SK-N-SH (cell line): ENCODE measurements around the gene RAB40C. TPM values are rescaled to one million over a fixed set of nuclear protein-coding genes. Genes with fewer than 3 reads are reported as not detected.

Experiments used
- CTCF ChIA-PET: fragments of 300-600, 350-600 bp; formaldehyde crosslinking; extraction: SDS; loops from one replicate; lab custom pipeline; 2021; lab: Yijun Ruan, JAX
- POLR2A ChIA-PET: fragments of 350-600 bp; sonication (Branson Sonifier 250); formaldehyde crosslinking; extraction: SDS; loops from one replicate; lab custom pipeline; 2020; ENCODE audit warnings: antibody characterized with exemption, inconsistent platforms; lab: Yijun Ruan, JAX
- DNase-seq: peaks from one replicate; pipeline ENCODE4 v3.0.0; 2012
- H2AFZ ChIP-seq: fragments of 200-600 bp; sonication (generic); 2 replicates; pipeline ENCODE4 v1.8.1; 2016; ENCODE audit warnings: antibody characterized with exemption, mild to moderate bottlenecking, low read depth
- H3F3A ChIP-seq: fragments of 200-600 bp; sonication (generic); replicated peaks from 2 replicates; pipeline ENCODE3; 2016; ENCODE audit warnings: antibody characterized with exemption, mild to moderate bottlenecking; ENCODE audit not compliant: insufficient read depth
- H3K27ac ChIP-seq, 2 experiments: fragments of 200-500 bp in 1 of 2; fragments of 200-600 bp in 1 of 2; sonication (Bioruptor generic) in 1 of 2; sonication (generic), shearing (Covaris generic) in 1 of 2; 2 replicates each; pipeline versions ENCODE4 v1.5.1 to v1.6.1; 2014 to 2016; ENCODE audit warnings: low read depth in 2 of 2, inconsistent platforms in 1 of 2, low read length in 1 of 2, mild to moderate bottlenecking in 1 of 2, mixed read lengths in 1 of 2
- H3K27me3 ChIP-seq: fragments of 200-600 bp; sonication (generic), shearing (Covaris generic); 2 replicates; pipeline ENCODE4 v1.6.1; 2016; ENCODE audit warnings: mixed run types; ENCODE audit not compliant: insufficient read depth
- H3K36me3 ChIP-seq, 2 experiments: fragments of 200-500 bp in 1 of 2; fragments of 200-600 bp in 1 of 2; sonication (Bioruptor generic) in 1 of 2; sonication (generic) in 1 of 2; replicated peaks in 1 of 2; 2 replicates each; pipeline versions ENCODE3 to v1.5.1; 2014 to 2016; ENCODE audit warnings: low read length in 1 of 2, mild to moderate bottlenecking in 1 of 2; ENCODE audit not compliant: insufficient read depth in 2 of 2, control insufficient read depth in 1 of 2
- H3K4me1 ChIP-seq, 2 experiments: fragments of 200-500 bp in 1 of 2; fragments of 200-600 bp in 1 of 2; sonication (Bioruptor generic) in 1 of 2; sonication (generic), shearing (Covaris generic) in 1 of 2; 2 replicates each; pipeline versions ENCODE4 v1.5.1 to v1.6.1; 2014 to 2016; ENCODE audit warnings: low read depth in 1 of 2, low read length in 1 of 2, mixed run types in 1 of 2; ENCODE audit not compliant: insufficient read depth in 2 of 2, control insufficient read depth in 1 of 2
- H3K4me2 ChIP-seq: fragments of 200-600 bp; sonication (generic), shearing (Covaris generic); 2 replicates; pipeline ENCODE4 v1.6.1; 2017; ENCODE audit warnings: mixed run types
- H3K4me3 ChIP-seq, 2 experiments: fragments of 200-500 bp in 1 of 2; fragments of 200-600 bp in 1 of 2; sonication (Bioruptor generic) in 1 of 2; sonication (generic), shearing (Covaris generic) in 1 of 2; 2 replicates each; pipeline versions ENCODE4 v1.5.1 to v1.8.1; 2014 to 2016; ENCODE audit warnings: low read depth in 2 of 2, inconsistent platforms in 1 of 2, low read length in 1 of 2, mild to moderate bottlenecking in 1 of 2, mixed read lengths in 1 of 2, moderate library complexity in 1 of 2
- H3K79me2 ChIP-seq: fragments of 200-600 bp; sonication (generic); 2 replicates; pipeline ENCODE4 v1.8.1; 2017; ENCODE audit warnings: mild to moderate bottlenecking; ENCODE audit not compliant: insufficient read depth
- H3K9ac ChIP-seq: fragments of 200-600 bp; sonication (generic); 2 replicates; pipeline ENCODE4 v1.6.1; 2017; ENCODE audit warnings: mixed run types
- H3K9me2 ChIP-seq: fragments of 200-600 bp; sonication (generic); 2 replicates; pipeline ENCODE4 v1.6.1; 2017; ENCODE audit warnings: mixed run types
- H3K9me3 ChIP-seq: fragments of 200-600 bp; sonication (generic); 2 replicates; pipeline ENCODE4 v1.6.1; 2017; ENCODE audit warnings: mixed run types, mild to moderate bottlenecking, moderate library complexity
- H4K20me1 ChIP-seq: fragments of 200-600 bp; sonication (generic); 2 replicates; pipeline ENCODE4 v1.6.1; 2017; ENCODE audit warnings: mild to moderate bottlenecking, mixed run types; ENCODE audit not compliant: insufficient read depth
- EP300 ChIP-seq, 2 experiments: IDR thresholded peaks; 2 replicates each; pipeline versions ENCODE4 v1.4.0 to v1.6.1; 2012; ENCODE audit warnings: borderline replicate concordance in 1 of 2, low read depth in 1 of 2, low read length in 1 of 2
- EZH2phosphoT487 ChIP-seq: fragments of 200-600 bp; sonication (generic); IDR thresholded peaks from 2 replicates; pipeline ENCODE4 v1.6.1; 2017; ENCODE audit warnings: low read depth, mixed run types, mild to moderate bottlenecking, antibody characterized with exemption, moderate library complexity, borderline replicate concordance
- FOXM1 ChIP-seq: IDR thresholded peaks from 2 replicates; pipeline ENCODE4 v1.4.0; 2012; ENCODE audit warnings: low read depth, mild to moderate bottlenecking
- GABPA ChIP-seq: IDR thresholded peaks from 2 replicates; pipeline ENCODE4 v1.4.0; 2012; ENCODE audit warnings: low read depth, mild to moderate bottlenecking
- JUND ChIP-seq: IDR thresholded peaks from 2 replicates; pipeline ENCODE4 v1.4.0; 2012
- MXI1 ChIP-seq: IDR thresholded peaks from 2 replicates; pipeline ENCODE4 v1.6.1; 2012; ENCODE audit warnings: mild to moderate bottlenecking, low read depth, low read length, improper control_type of control experiment
- NRF1 ChIP-seq: IDR thresholded peaks from 2 replicates; pipeline ENCODE4 v1.6.1; 2012; ENCODE audit warnings: low read depth, mild to moderate bottlenecking, low read length
- RFX5 ChIP-seq: IDR thresholded peaks from 2 replicates; pipeline ENCODE4 v1.6.1; 2012; ENCODE audit warnings: mild to moderate bottlenecking, improper control_type of control experiment, low read length
- SMC3 ChIP-seq: IDR thresholded peaks from 2 replicates; pipeline ENCODE4 v1.6.1; 2012; ENCODE audit warnings: low read depth, low read length, improper control_type of control experiment
- TAF1 ChIP-seq: IDR thresholded peaks from 2 replicates; pipeline ENCODE4 v1.6.1; 2012; ENCODE audit warnings: low read depth, mild to moderate bottlenecking, low read length, moderate library complexity, borderline replicate concordance
- TEAD4 ChIP-seq: IDR thresholded peaks from 2 replicates; pipeline ENCODE4 v1.4.0; 2012; ENCODE audit warnings: mild to moderate bottlenecking, borderline replicate concordance; ENCODE audit not compliant: insufficient read depth
- YY1 ChIP-seq: IDR thresholded peaks from 2 replicates; pipeline ENCODE4 v1.4.0; 2012; ENCODE audit warnings: low read depth, mild to moderate bottlenecking
- WGBS: methylation state at CpG from one replicate; pipeline ENCODE4 v1.1.6; 2017; ENCODE audit warnings: low lambda C conversion rate; 5-methylcytosine and 5-hydroxymethylcytosine counted together
- polyA plus RNA-seq, 3 experiments: library from polyadenylated mRNA; depleted of rRNA; stranded (reverse); fragments of >200 nt; gene quantifications; 2 replicates each; pipeline ENCODE4 v1.2.3, GENCODE V29; 2012
- TF ChIP-seq, protein P1 (sequence below): IDR thresholded peaks from 2 replicates; pipeline ENCODE4 v1.6.1; 2012; ENCODE audit warnings: mild to moderate bottlenecking, low read depth, low read length, moderate library complexity
- TF ChIP-seq, protein P2 (sequence below): fragments of 150-350 bp; IDR thresholded peaks from 2 replicates; pipeline ENCODE4 v1.6.1; 2016; ENCODE audit warnings: mild to moderate bottlenecking, low read depth, low read length
- TF ChIP-seq, protein P3 (sequence below): IDR thresholded peaks from 2 replicates; pipeline ENCODE4 v1.4.0; 2012; ENCODE audit warnings: low read depth
- TF ChIP-seq, protein P4 (sequence below): IDR thresholded peaks from 2 replicates; pipeline ENCODE4; 2012

Gene RAB40C
- polyA plus RNA-seq, 1 of the 3 experiments (the other 2 are of a cell fraction): 13.0 TPM

GRCh38 chr16:569445-570254 is 20.2 kb upstream of the RAB40C start, which contains the start of gene PIGQ:
PIGQ (plus strand) TSS chr16:569968; CDS start chr16:574075, 4,107 bp downstream.
- peak; percentile 91 for DNase-seq
- Histone ChIP-seq H3K4me3 (peak within 1 kb of the TSS; percentile 93 to 99), H3K36me3 (peaks cover 0 to 13% of the 10 kb centered on the region in 2 experiments), H3K27me3 (no peaks in the 10 kb centered on the region), H3K4me2 (peak within 1 kb of the TSS; percentile 97), H3K4me1 (peaks cover 11 to 56% of the 10 kb centered on the region in 2 experiments; a peak in 2 of 4 replicates), H3K9me3 (no peaks in the 10 kb centered on the region), H3K9ac (peak within 1 kb of the TSS; percentile 83), H2AFZ (peak within 1 kb of the TSS; percentile 81; the same call in 1 of the 2 replicates), H4K20me1 (no peaks in the 10 kb centered on the region), H3K27ac (peak within 1 kb of the TSS; percentile 59 to 90; a peak in 3 of 4 replicates), H3K9me2 (no peaks in the 10 kb centered on the region), H3K79me2 (peaks cover 17% of the 10 kb centered on the region), H3F3A (no peaks in the 10 kb centered on the region)
- WGBS: under 1% methylated on average over 39 of the region's 87 CpGs
- ChIA-PET CTCF (interaction anchor here (2.0 kb wide), 1 partner anchor 43 kb away, joined by 5 read pairs; no protein-coding TSS in a partner anchor), POLR2A (interaction anchor here (1.2 kb wide), 1 partner anchor 19 kb away, joined by 3 read pairs; no protein-coding TSS in a partner anchor)
- TF ChIP-seq GABPA (peak; percentile 60; the same call in 1 of the 2 replicates), TAF1 (peak; percentile 51; the same call in 1 of the 2 replicates)
- TF ChIP-seq, protein P1, sequence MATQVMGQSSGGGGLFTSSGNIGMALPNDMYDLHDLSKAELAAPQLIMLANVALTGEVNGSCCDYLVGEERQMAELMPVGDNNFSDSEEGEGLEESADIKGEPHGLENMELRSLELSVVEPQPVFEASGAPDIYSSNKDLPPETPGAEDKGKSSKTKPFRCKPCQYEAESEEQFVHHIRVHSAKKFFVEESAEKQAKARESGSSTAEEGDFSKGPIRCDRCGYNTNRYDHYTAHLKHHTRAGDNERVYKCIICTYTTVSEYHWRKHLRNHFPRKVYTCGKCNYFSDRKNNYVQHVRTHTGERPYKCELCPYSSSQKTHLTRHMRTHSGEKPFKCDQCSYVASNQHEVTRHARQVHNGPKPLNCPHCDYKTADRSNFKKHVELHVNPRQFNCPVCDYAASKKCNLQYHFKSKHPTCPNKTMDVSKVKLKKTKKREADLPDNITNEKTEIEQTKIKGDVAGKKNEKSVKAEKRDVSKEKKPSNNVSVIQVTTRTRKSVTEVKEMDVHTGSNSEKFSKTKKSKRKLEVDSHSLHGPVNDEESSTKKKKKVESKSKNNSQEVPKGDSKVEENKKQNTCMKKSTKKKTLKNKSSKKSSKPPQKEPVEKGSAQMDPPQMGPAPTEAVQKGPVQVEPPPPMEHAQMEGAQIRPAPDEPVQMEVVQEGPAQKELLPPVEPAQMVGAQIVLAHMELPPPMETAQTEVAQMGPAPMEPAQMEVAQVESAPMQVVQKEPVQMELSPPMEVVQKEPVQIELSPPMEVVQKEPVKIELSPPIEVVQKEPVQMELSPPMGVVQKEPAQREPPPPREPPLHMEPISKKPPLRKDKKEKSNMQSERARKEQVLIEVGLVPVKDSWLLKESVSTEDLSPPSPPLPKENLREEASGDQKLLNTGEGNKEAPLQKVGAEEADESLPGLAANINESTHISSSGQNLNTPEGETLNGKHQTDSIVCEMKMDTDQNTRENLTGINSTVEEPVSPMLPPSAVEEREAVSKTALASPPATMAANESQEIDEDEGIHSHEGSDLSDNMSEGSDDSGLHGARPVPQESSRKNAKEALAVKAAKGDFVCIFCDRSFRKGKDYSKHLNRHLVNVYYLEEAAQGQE: no peak

- H3K4me2 ChIP-seq: no peak overlapping the region
- H2AFZ ChIP-seq: no peak overlapping the region
- peaks cover 4 to 25% of the 10 kb centered on the region in 2 experiments; a peak in 2 of 4 replicates for H3K4me1 ChIP-seq
- no peak overlapping the region for H3K27ac ChIP-seq
- H3K79me2 ChIP-seq: peaks cover 17% of the 10 kb centered on the region
- peaks cover 0 to 30% of the 10 kb centered on the region in 2 experiments for H3K36me3 ChIP-seq
- POLR2A ChIA-PET: interaction anchor here (1.4 to 2.4 kb wide), 2 partner anchors 12 to 13 kb away, joined by 5 to 7 read pairs; no protein-coding TSS in a partner anchor
- no peak overlapping the region for H3K4me3 ChIP-seq
- H3K27me3 ChIP-seq: no peaks in the 10 kb centered on the region
- no peaks in the 10 kb centered on the region for H3F3A ChIP-seq
- no peaks in the 10 kb centered on the region for H3K9me2 ChIP-seq
- no peak overlapping the region for H3K9ac ChIP-seq
- CTCF ChIA-PET: no interaction called here
- H4K20me1 ChIP-seq: no peaks in the 10 kb centered on the region
- no peaks in the 10 kb centered on the region for H3K9me3 ChIP-seq
- no peak for DNase-seq
- WGBS: 89% methylated on average over 9 of the region's 27 CpGs
- no peak for TF ChIP-seq EZH2phosphoT487
- no peak for TF ChIP-seq NRF1
- no peak for TF ChIP-seq RFX5
- no peak for TF ChIP-seq SMC3
- TF ChIP-seq, protein P2, sequence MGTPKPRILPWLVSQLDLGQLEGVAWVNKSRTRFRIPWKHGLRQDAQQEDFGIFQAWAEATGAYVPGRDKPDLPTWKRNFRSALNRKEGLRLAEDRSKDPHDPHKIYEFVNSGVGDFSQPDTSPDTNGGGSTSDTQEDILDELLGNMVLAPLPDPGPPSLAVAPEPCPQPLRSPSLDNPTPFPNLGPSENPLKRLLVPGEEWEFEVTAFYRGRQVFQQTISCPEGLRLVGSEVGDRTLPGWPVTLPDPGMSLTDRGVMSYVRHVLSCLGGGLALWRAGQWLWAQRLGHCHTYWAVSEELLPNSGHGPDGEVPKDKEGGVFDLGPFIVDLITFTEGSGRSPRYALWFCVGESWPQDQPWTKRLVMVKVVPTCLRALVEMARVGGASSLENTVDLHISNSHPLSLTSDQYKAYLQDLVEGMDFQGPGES: no peak
- TF ChIP-seq FOXM1: no peak
- no peak for TF ChIP-seq JUND
- TF ChIP-seq, protein P3, sequence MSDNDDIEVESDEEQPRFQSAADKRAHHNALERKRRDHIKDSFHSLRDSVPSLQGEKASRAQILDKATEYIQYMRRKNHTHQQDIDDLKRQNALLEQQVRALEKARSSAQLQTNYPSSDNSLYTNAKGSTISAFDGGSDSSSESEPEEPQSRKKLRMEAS: no peak
- TF ChIP-seq MXI1: no peak
- TF ChIP-seq, protein P4, sequence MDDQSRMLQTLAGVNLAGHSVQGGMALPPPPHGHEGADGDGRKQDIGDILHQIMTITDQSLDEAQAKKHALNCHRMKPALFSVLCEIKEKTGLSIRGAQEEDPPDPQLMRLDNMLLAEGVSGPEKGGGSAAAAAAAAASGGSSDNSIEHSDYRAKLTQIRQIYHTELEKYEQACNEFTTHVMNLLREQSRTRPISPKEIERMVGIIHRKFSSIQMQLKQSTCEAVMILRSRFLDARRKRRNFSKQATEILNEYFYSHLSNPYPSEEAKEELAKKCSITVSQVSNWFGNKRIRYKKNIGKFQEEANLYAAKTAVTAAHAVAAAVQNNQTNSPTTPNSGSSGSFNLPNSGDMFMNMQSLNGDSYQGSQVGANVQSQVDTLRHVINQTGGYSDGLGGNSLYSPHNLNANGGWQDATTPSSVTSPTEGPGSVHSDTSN: no peak
- TF ChIP-seq EP300 (IDR thresholded peaks at IDR 0.05; ENCODE audit: borderline replicate concordance in 1 of 2, low read depth in 1 of 2, low read length in 1 of 2): no peak
- TF ChIP-seq TEAD4: no peak
- no peak for TF ChIP-seq YY1
These were observed 16.8 kb upstream of the RAB40C start for GRCh38 chr16:572865-573650.
